Testis (tissue), 3 donors: ENCODE data around the gene EHF. TPM values are rescaled to one million over a fixed set of nuclear protein-coding genes. Genes with fewer than 3 reads are reported as not detected.

Experiments
- DNase-seq: peaks from one replicate; pipeline ENCODE4 v3.0.0-alpha.2; 2019
- H3K27ac ChIP-seq, 2 donors: fragments of 200-600 bp; sonication (generic); one replicate each; pipeline ENCODE4 v1.5.1; 2019
- H3K27me3 ChIP-seq: fragments of 200-600 bp; sonication (generic); one replicate; pipeline ENCODE4 v1.5.1; 2019
- H3K36me3 ChIP-seq: fragments of 200-600 bp; sonication (generic); one replicate; pipeline ENCODE4 v1.5.1; 2017; ENCODE audit warnings: low read depth; ENCODE audit errors: missing control alignments
- H3K4me1 ChIP-seq: fragments of 200-600 bp; sonication (generic); one replicate; pipeline ENCODE4 v1.5.1; 2019
- H3K4me3 ChIP-seq, 2 donors: fragments of 200-600 bp; sonication (generic); one replicate each; pipeline ENCODE4 v1.5.1; 2017 to 2019
- H3K9me3 ChIP-seq: fragments of 200-600 bp; sonication (generic); one replicate; pipeline ENCODE4 v1.5.1; 2017
- CTCF ChIP-seq, 3 experiments: fragments of 450-650 bp in 2 of 3; fragments of 200-600 bp in 1 of 3; sonication (generic) in 1 of 3; IDR thresholded peaks; one replicate each; pipeline ENCODE4 v1.5.1; 2016 to 2019; ENCODE audit warnings: antibody characterized with exemption in 3 of 3, mild to moderate bottlenecking in 2 of 3, moderate library complexity in 1 of 3
- POLR2A ChIP-seq: fragments of 450-650 bp; IDR thresholded peaks from one replicate; pipeline ENCODE4 v1.6.1; 2017; ENCODE audit warnings: antibody characterized with exemption, mild to moderate bottlenecking, moderate library complexity
- WGBS, 2 donors: methylation state at CpG; one replicate each; pipeline ENCODE4 v1.1.5; 2018; 5-methylcytosine and 5-hydroxymethylcytosine counted together
- intact Hi-C: fragments of 100-400 bp; cut with DNase I; formaldehyde crosslinking; loops from one replicate; pipeline ENCODE4 v1.15.1; 2023; ENCODE audit warnings: low total_unique reads
- polyA plus RNA-seq: library from polyadenylated mRNA; stranded (reverse); fragments of 350-450 nt; fragmentation: Illumina TruSeq; extraction: RNeasy Lipid Tissue Mini Kit (QIAGEN cat#74804); gene quantifications from one replicate; pipeline ENCODE4 v1.2.3, GENCODE V29; 2014; ENCODE audit warnings: low read depth, low replicate concordance; ENCODE audit not compliant: insufficient read depth
- total RNA-seq, 2 donors: library from RNA; depleted of rRNA; stranded (reverse); fragments of >200 nt; gene quantifications; one replicate each; pipeline ENCODE4 v1.2.3, GENCODE V29; 2016

The EHF gene
- total and polyA plus RNA-seq, 3 donors from 2014 or later = 0.24 to 3.5 (median 1.1) TPM

GRCh38 chr11:34638897-34639296 lies 18.0 kb downstream of the EHF start:
- 53 to 64% methylated on average over 3 of the region's 3 CpGs for WGBS, 2 donors
- TF ChIP-seq CTCF (IDR thresholded peaks at IDR 0.05) (no peak), POLR2A (no peak)
- Histone ChIP-seq H3K4me1 (no peaks in the 10 kb centered on the region), H3K36me3 (no peaks in the 10 kb centered on the region), H3K9me3 (no peaks in the 10 kb centered on the region), H3K27ac (no peak overlapping the region), H3K4me3 (no peak overlapping the region), H3K27me3 (no peaks in the 10 kb centered on the region)
- DNase-seq = no peak
- intact Hi-C loops = no loop called here

- 71 to 72% methylated on average over 4 of the region's 4 CpGs for WGBS, 2 donors
- no peak for DNase-seq
- no peak overlapping the region for H3K4me3 ChIP-seq
- H3K27ac ChIP-seq = no peak overlapping the region
- H3K4me1 ChIP-seq = no peaks in the 10 kb centered on the region
- H3K36me3 ChIP-seq = no peaks in the 10 kb centered on the region
- intact Hi-C loops = no loop called here
- TF ChIP-seq POLR2A = no peak
- TF ChIP-seq CTCF (IDR thresholded peaks at IDR 0.05) = no peak
- no peaks in the 10 kb centered on the region for H3K9me3 ChIP-seq
- H3K27me3 ChIP-seq = no peaks in the 10 kb centered on the region
Observed at GRCh38 chr11:34639545-34639944, 18.7 kb downstream of the EHF start.

GRCh38 chr11:34640050-34640923 lies 19.4 kb downstream of the EHF start:
- intact Hi-C loops = no loop called here
- TF ChIP-seq CTCF (IDR thresholded peaks at IDR 0.05) = no peak
- TF ChIP-seq POLR2A = no peak
- Histone ChIP-seq H3K36me3 (no peaks in the 10 kb centered on the region), H3K9me3 (no peaks in the 10 kb centered on the region), H3K27ac (no peak overlapping the region), H3K4me1 (no peaks in the 10 kb centered on the region), H3K27me3 (no peaks in the 10 kb centered on the region), H3K4me3 (no peak overlapping the region)
- DNase-seq = no peak
- WGBS, 2 donors = 58 to 68% methylated on average over 7 to 8 of the region's 8 CpGs

GRCh38 chr11:34640924-34641275 lies 20.0 kb downstream of the EHF start:
- no peak overlapping the region for H3K27ac ChIP-seq

More at GRCh38 chr11:34640924-34641275, 20.0 kb downstream of the EHF start:
- DNase-seq = no peak
- Histone ChIP-seq H3K4me1 (no peaks in the 10 kb centered on the region), H3K27me3 (no peaks in the 10 kb centered on the region), H3K36me3 (no peaks in the 10 kb centered on the region), H3K4me3 (no peak overlapping the region), H3K9me3 (no peaks in the 10 kb centered on the region)
- 75 to 83% methylated on average over 2 of the region's 2 CpGs for WGBS, 2 donors
- intact Hi-C loops = no loop called here
- TF ChIP-seq CTCF (IDR thresholded peaks at IDR 0.05) (no peak), POLR2A (no peak)
